Left lung (tissue), 10 donors: ENCODE measurements around the gene GLB1L3. TPM values are rescaled to one million over a fixed set of nuclear protein-coding genes. Genes with fewer than 3 reads are reported as not detected.
"Not testable (repeated sequence)": the region's sequence is repeated elsewhere in the genome, so short reads cannot be mapped to it uniquely, and the experiment has no call there.

ENCODE experiments used
- ATAC-seq: fragments of 200-7000 bp; cut with Tn5 transposase; one replicate; pipeline ENCODE4 v1.9.1; 2020; ENCODE audit warnings: moderate library complexity
- DNase-seq, 4 donors: peaks; one replicate each; pipeline ENCODE4 v3.0.0-alpha.2; 2013 to 2020
- H3K27ac ChIP-seq, 2 donors: fragments of 200-600 bp; sonication (generic) in 1 of 2; one replicate each; pipeline versions ENCODE4 v1.5.0 to v1.8.0; 2020 to 2021
- H3K27me3 ChIP-seq, 2 donors: fragments of 200-600 bp; sonication (generic) in 1 of 2; one replicate each; pipeline versions ENCODE4 v1.5.0 to v1.8.0; 2020 to 2021
- H3K36me3 ChIP-seq, 2 donors: fragments of 200-600 bp; sonication (generic) in 1 of 2; one replicate each; pipeline versions ENCODE4 v1.5.0 to v1.8.0; 2020 to 2021
- H3K4me1 ChIP-seq, 2 donors: fragments of 200-600 bp; one replicate each; pipeline ENCODE4 v1.8.0; 2021
- H3K4me3 ChIP-seq, 2 donors: fragments of 200-600 bp; sonication (generic) in 1 of 2; one replicate each; pipeline versions ENCODE4 v1.5.0 to v1.8.0; 2020 to 2021; ENCODE audit warnings: mild to moderate bottlenecking in 1 of 2
- H3K9me3 ChIP-seq, 2 donors: fragments of 200-600 bp; sonication (generic) in 1 of 2; one replicate each; pipeline versions ENCODE4 v1.5.0 to v1.8.0; 2020 to 2021
- CTCF ChIP-seq, 2 donors: fragments of 200-600 bp; sonication (generic) in 1 of 2; IDR thresholded peaks; one replicate each; pipeline versions ENCODE4 v1.5.0 to v1.8.0; 2021; ENCODE audit warnings: antibody characterized with exemption in 2 of 2
- intact Hi-C, 2 donors: fragments of 100-400 bp; cut with DNase I; formaldehyde crosslinking; loops; one replicate each; pipeline versions ENCODE4 v1.11.2 to v1.14.2; 2022
- polyA plus RNA-seq, 6 donors: library from polyadenylated mRNA; unstranded; fragments of 120-200 nt; gene quantifications; one replicate each; pipeline ENCODE4 v1.2.1, GENCODE V29; 2013; ENCODE audit not compliant: insufficient read length in 6 of 6
- total RNA-seq, 2 donors: library from RNA; stranded (reverse); fragmentation: NEBNext Ultra II Directional; extraction: Animal tissue kit (Norgen Biotek cat#: 25700); gene quantifications; one replicate each; pipeline ENCODE4 v1.2.1, GENCODE V29; 2021
- donor health status: DM: no; HTN: yes; CAD: no.
- donor health status: DM: no; HTN: no; CAD: no.

Gene GLB1L3
- total and polyA plus RNA-seq, 8 donors = 0.10 to 0.29 (median 0.15) TPM; not detected in 2

GRCh38 chr11:134313821-134314607, 37.8 kb downstream of the GLB1L3 start:
- no peak for TF ChIP-seq CTCF (IDR thresholded peaks at IDR 0.05)
- Histone ChIP-seq H3K36me3 (no peaks in the 10 kb centered on the region), H3K4me3 (no peak overlapping the region), H3K9me3 (peaks cover 0 to 9% of the 10 kb centered on the region in 2 donors), H3K27ac (no peak overlapping the region), H3K27me3 (no peaks in the 10 kb centered on the region), H3K4me1 (no peaks in the 10 kb centered on the region)
- intact Hi-C loops = no loop called here
- DNase-seq (peak in 1 of 4 donors; percentile 36), ATAC-seq (peak; percentile 17)

GRCh38 chr11:134317103-134317502, 40.9 kb downstream of the GLB1L3 start:
- no peaks in the 10 kb centered on the region for H3K36me3 ChIP-seq
- no peak overlapping the region for H3K27ac ChIP-seq
- no peaks in the 10 kb centered on the region for H3K27me3 ChIP-seq
- peaks cover 0 to 21% of the 10 kb centered on the region in 2 donors for H3K9me3 ChIP-seq
- intact Hi-C loops = no loop called here
- TF ChIP-seq CTCF (IDR thresholded peaks at IDR 0.05) = no peak
- DNase-seq (no peak), ATAC-seq (no peak)
- no peaks in the 10 kb centered on the region for H3K4me1 ChIP-seq
- H3K4me3 ChIP-seq = no peak overlapping the region

- H3K27ac ChIP-seq, intact Hi-C loops, DNase-seq, ATAC-seq, H3K4me1 ChIP-seq, H3K36me3 ChIP-seq, H3K4me3 ChIP-seq, H3K27me3 ChIP-seq: not testable (repeated sequence)
- peaks cover 0 to 21% of the 10 kb centered on the region in 2 donors for H3K9me3 ChIP-seq
Observed at GRCh38 chr11:134321373-134321772, 45.2 kb downstream of the GLB1L3 start.

GRCh38 chr11:134322553-134322952, 46.4 kb downstream of the GLB1L3 start:
- ATAC-seq = no peak
- intact Hi-C loops = no loop called here

GRCh38 chr11:134328433-134328832, 52.3 kb downstream of the GLB1L3 start:
- H3K27ac ChIP-seq = no peak overlapping the region
- DNase-seq = no peak
- no peak overlapping the region for H3K4me3 ChIP-seq
- no peak for TF ChIP-seq CTCF (IDR thresholded peaks at IDR 0.05)
- peaks cover 0 to 13% of the 10 kb centered on the region in 2 donors for H3K4me1 ChIP-seq
- peaks cover 17 to 41% of the 10 kb centered on the region in 2 donors for H3K27me3 ChIP-seq
- intact Hi-C loops = no loop called here
- no peak for ATAC-seq
- H3K36me3 ChIP-seq = no peaks in the 10 kb centered on the region
- H3K9me3 ChIP-seq = no peaks in the 10 kb centered on the region

More at GRCh38 chr11:134322553-134322952, 46.4 kb downstream of the GLB1L3 start:
- TF ChIP-seq CTCF (IDR thresholded peaks at IDR 0.05) = no peak
- no peaks in the 10 kb centered on the region for H3K4me1 ChIP-seq
- no peak overlapping the region for H3K27ac ChIP-seq
- H3K36me3 ChIP-seq = no peaks in the 10 kb centered on the region
- peaks cover 0 to 12% of the 10 kb centered on the region in 2 donors for H3K9me3 ChIP-seq
- no peak for DNase-seq
- no peak overlapping the region for H3K4me3 ChIP-seq
- no peaks in the 10 kb centered on the region for H3K27me3 ChIP-seq
